Liver (tissue), 9 donors: ENCODE results near the gene DNASE2. TPM values are rescaled to one million over a fixed set of nuclear protein-coding genes. Genes with fewer than 3 reads are reported as not detected.

Experiments used
- DNase-seq: peaks from one replicate; pipeline ENCODE4 v3.0.0-alpha.2; 2017; ENCODE audit warnings: low spot score
- H3K27ac ChIP-seq, 2 donors: one replicate each; pipeline ENCODE4 v1.7.0; 2013; ENCODE audit warnings: inconsistent platforms in 2 of 2, low read length in 2 of 2, control low read depth in 1 of 2, low read depth in 1 of 2, mild to moderate bottlenecking in 1 of 2
- H3K27me3 ChIP-seq, 4 donors: one replicate each; pipeline versions ENCODE4 v1.6.1 to v1.7.0; 2013; ENCODE audit warnings: low read length in 3 of 4, inconsistent platforms in 1 of 4, mild to moderate bottlenecking in 1 of 4, moderate library complexity in 1 of 4; ENCODE audit not compliant: control insufficient read depth in 4 of 4, insufficient read depth in 4 of 4
- H3K36me3 ChIP-seq, 4 donors: one replicate each; pipeline versions ENCODE4 v1.6.1 to v1.7.0; 2013; ENCODE audit warnings: low read length in 3 of 4, mild to moderate bottlenecking in 3 of 4, low read depth in 1 of 4, moderate library complexity in 1 of 4; ENCODE audit not compliant: control insufficient read depth in 4 of 4, insufficient read depth in 3 of 4
- H3K4me1 ChIP-seq, 4 donors: one replicate each; pipeline versions ENCODE4 v1.6.1 to v1.7.0; 2013; ENCODE audit warnings: low read length in 3 of 4, mild to moderate bottlenecking in 3 of 4, moderate library complexity in 1 of 4; ENCODE audit not compliant: control insufficient read depth in 4 of 4, insufficient read depth in 4 of 4
- H3K4me3 ChIP-seq, 3 donors: one replicate each; pipeline versions ENCODE4 v1.6.1 to v1.7.0; 2013; ENCODE audit warnings: low read length in 3 of 3, control low read depth in 1 of 3, low read depth in 1 of 3, mild to moderate bottlenecking in 1 of 3
- H3K9ac ChIP-seq, 2 donors: one replicate each; pipeline ENCODE4 v1.7.0; 2013; ENCODE audit warnings: low read length in 2 of 2, mild to moderate bottlenecking in 2 of 2, moderate library complexity in 2 of 2, control low read depth in 1 of 2, low read depth in 1 of 2
- H3K9me3 ChIP-seq, 4 donors: one replicate each; pipeline versions ENCODE4 v1.6.1 to v1.7.0; 2013; ENCODE audit warnings: low read length in 3 of 4; ENCODE audit not compliant: control insufficient read depth in 4 of 4
- ATF3 ChIP-seq: IDR thresholded peaks from 2 replicates; pipeline ENCODE4 v1.6.1; 2016; ENCODE audit warnings: antibody characterized with exemption
- CTCF ChIP-seq: fragments of 150-350 bp; IDR thresholded peaks from 2 replicates; pipeline ENCODE4 v1.5.1; 2017; ENCODE audit warnings: improper control_type of control experiment, low read depth, low read length; ENCODE audit not compliant: missing input control
- EGR1 ChIP-seq, 2 donors: IDR thresholded peaks; 2 replicates each; pipeline ENCODE4 v1.6.1; 2016 to 2018; ENCODE audit warnings: antibody characterized with exemption in 2 of 2, low read depth in 2 of 2
- FOXA1 ChIP-seq: IDR thresholded peaks from 2 replicates; pipeline ENCODE4 v1.6.1; 2016; ENCODE audit warnings: antibody characterized with exemption
- FOXA2 ChIP-seq: IDR thresholded peaks from 2 replicates; pipeline ENCODE4 v1.6.1; 2016; ENCODE audit warnings: antibody characterized with exemption
- HNF4A ChIP-seq, 2 donors: conservative IDR thresholded peaks; 2 replicates each; pipeline ENCODE4 v1.6.1; 2016; ENCODE audit warnings: antibody characterized with exemption in 2 of 2, mild to moderate bottlenecking in 2 of 2
- HNF4G ChIP-seq: IDR thresholded peaks from 2 replicates; pipeline ENCODE4 v1.6.1; 2016; ENCODE audit warnings: antibody characterized with exemption
- JUND ChIP-seq, 2 donors: IDR thresholded peaks; 2 replicates each; pipeline ENCODE4 v1.6.1; 2016; ENCODE audit warnings: antibody characterized with exemption in 2 of 2
- MAX ChIP-seq: IDR thresholded peaks from 2 replicates; pipeline ENCODE4 v1.6.1; 2016; ENCODE audit warnings: antibody characterized with exemption
- NR2F2 ChIP-seq: IDR thresholded peaks from 2 replicates; pipeline ENCODE4 v1.6.1; 2016; ENCODE audit warnings: antibody characterized with exemption
- RAD21 ChIP-seq, 2 donors: IDR thresholded peaks; 2 replicates each; pipeline ENCODE4 v1.6.1; 2016; ENCODE audit warnings: antibody characterized with exemption in 2 of 2, mild to moderate bottlenecking in 2 of 2
- RXRA ChIP-seq, 2 donors: IDR thresholded peaks; 2 replicates each; pipeline ENCODE4 v1.6.1; 2017 to 2018; ENCODE audit warnings: antibody characterized with exemption in 2 of 2, mild to moderate bottlenecking in 1 of 2
- TAF1 ChIP-seq: conservative IDR thresholded peaks from 2 replicates; pipeline ENCODE4 v1.6.1; 2016; ENCODE audit warnings: antibody characterized with exemption, mild to moderate bottlenecking
- YY1 ChIP-seq: IDR thresholded peaks from 2 replicates; pipeline ENCODE4 v1.6.1; 2016; ENCODE audit warnings: antibody characterized with exemption, mild to moderate bottlenecking
- WGBS: extraction: QIAGEN DNeasy Blood & Tissue Kit; methylation state at CpG from one replicate; pipeline ENCODE4 v1.1.7; 2013; 5-methylcytosine and 5-hydroxymethylcytosine counted together
- polyA plus RNA-seq, 2 donors: library from polyadenylated mRNA; stranded (reverse) in 1 of 2; unstranded in 1 of 2; fragments of 200-250 nt in 1 of 2; fragments of >200 nt in 1 of 2; fragmentation: Nextera tagmentation in 1 of 2; extraction: Ambion mirVana in 1 of 2; gene quantifications; one replicate each; pipeline versions ENCODE4 v1.2.1 to v1.2.3, GENCODE V29; 2013 to 2015
- total RNA-seq, 2 donors: library from RNA; depleted of rRNA; stranded (reverse); fragments of >200 nt; gene quantifications; one replicate each; pipeline ENCODE4 v1.2.3, GENCODE V29; 2014
- TF ChIP-seq, protein P1 (sequence below): IDR thresholded peaks from 2 replicates; pipeline ENCODE4 v1.6.1; 2016; ENCODE audit warnings: antibody characterized with exemption
- donor health status: healthy.
- donor health status: healthy.
- donor health status: healthy.
- donor health status: healthy.
- donor health status: healthy.

The DNASE2 gene
- total and polyA plus RNA-seq, 4 donors, result 11.3 to 18.4 (median 12.8) TPM

- TF ChIP-seq CTCF (no peak), RAD21 (IDR thresholded peaks at IDR 0.05) (no peak), HNF4A (conservative IDR thresholded peaks at IDR 0.05) (no peak)
Measured at GRCh38 chr19:12843999-12844732, 37.1 kb downstream of the DNASE2 start (continued).

DNA sequence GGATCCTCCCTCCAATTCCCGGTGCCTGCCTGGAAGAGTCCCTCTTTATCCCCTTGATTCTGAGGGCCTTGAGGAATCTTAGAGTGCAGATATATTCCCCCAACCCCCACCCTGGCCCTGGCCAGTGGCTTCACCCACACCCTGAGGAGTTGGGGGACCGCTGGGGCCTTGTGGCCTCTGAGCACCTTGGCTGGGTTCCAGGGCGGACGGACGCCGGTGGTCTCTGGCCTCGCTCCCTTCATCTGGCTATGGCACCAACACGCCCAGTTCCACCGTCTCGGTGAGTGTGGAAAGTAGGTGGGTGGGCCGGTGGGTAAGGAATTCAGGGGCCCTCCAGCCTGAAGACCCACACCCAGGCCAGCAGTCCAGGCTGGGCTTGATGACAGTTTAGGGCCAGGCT lies 37.9 kb downstream of the DNASE2 start:
- WGBS, result 82% methylated on average over 11 of the region's 11 CpGs

More for the DNA sequence above, 37.9 kb downstream of the DNASE2 start:
- Histone ChIP-seq H3K27ac (no peak overlapping the region), H3K4me1 (peaks cover 0 to 8% (median 6%) of the 10 kb centered on the region in 4 donors), H3K27me3 (peaks cover 0 to 15% (median 7%) of the 10 kb centered on the region in 4 donors), H3K36me3 (no peaks in the 10 kb centered on the region), H3K4me3 (no peak overlapping the region), H3K9ac (no peak overlapping the region), H3K9me3 (no peaks in the 10 kb centered on the region)
- TF ChIP-seq FOXA1 (no peak), HNF4G (no peak), RXRA (IDR thresholded peaks at IDR 0.05) (no peak), ATF3 (no peak), JUND (IDR thresholded peaks at IDR 0.05) (no peak), YY1 (no peak), RAD21 (IDR thresholded peaks at IDR 0.05) (no peak), NR2F2 (no peak), EGR1 (IDR thresholded peaks at IDR 0.05; ENCODE audit: low read depth in 2 of 2) (no peak), FOXA2 (no peak), TAF1 (no peak), MAX (no peak), CTCF (no peak)
- TF ChIP-seq, protein P1, sequence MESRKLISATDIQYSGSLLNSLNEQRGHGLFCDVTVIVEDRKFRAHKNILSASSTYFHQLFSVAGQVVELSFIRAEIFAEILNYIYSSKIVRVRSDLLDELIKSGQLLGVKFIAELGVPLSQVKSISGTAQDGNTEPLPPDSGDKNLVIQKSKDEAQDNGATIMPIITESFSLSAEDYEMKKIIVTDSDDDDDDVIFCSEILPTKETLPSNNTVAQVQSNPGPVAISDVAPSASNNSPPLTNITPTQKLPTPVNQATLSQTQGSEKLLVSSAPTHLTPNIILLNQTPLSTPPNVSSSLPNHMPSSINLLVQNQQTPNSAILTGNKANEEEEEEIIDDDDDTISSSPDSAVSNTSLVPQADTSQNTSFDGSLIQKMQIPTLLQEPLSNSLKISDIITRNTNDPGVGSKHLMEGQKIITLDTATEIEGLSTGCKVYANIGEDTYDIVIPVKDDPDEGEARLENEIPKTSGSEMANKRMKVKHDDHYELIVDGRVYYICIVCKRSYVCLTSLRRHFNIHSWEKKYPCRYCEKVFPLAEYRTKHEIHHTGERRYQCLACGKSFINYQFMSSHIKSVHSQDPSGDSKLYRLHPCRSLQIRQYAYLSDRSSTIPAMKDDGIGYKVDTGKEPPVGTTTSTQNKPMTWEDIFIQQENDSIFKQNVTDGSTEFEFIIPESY, result no peak
- no peak for DNase-seq
